Measurements from ENCODE around the gene C1orf159. TPM values are rescaled to one million over a fixed set of nuclear protein-coding genes. Genes with fewer than 3 reads are reported as not detected.

Gene C1orf159
- total and polyA plus RNA-seq, 10 of the 15 experiments (the other 5 are each of a cell fraction or from before 2014, with no cell fraction given), result 0.11 to 23.4 (median 8.0) TPM

- FAIRE-seq, result no peak
- H3K36me3 ChIP-seq (ENCODE audit: control insufficient read depth in 2 of 2, insufficient read depth in 2 of 2, low read length in 1 of 2), result peaks cover 0 to 23% of the 10 kb centered on the region in 2 experiments; a peak in 3 of 4 replicates
- ChIA-PET RAD21 (ENCODE audit: unreplicated experiment) (no interaction called here), CTCF (no interaction called here), POLR2A (no interaction called here), SMC1A (ENCODE audit: uncharacterized antibody, unreplicated experiment) (no interaction called here)
- DNase-seq (ENCODE audit: low read depth, low spot score), result no peak
- H3K27me3 ChIP-seq (replicated peaks in 1 of 2; ENCODE audit: control insufficient read depth in 2 of 2, insufficient read depth in 2 of 2, low read length in 1 of 2), result no peaks in the 10 kb centered on the region
- H3K27ac ChIP-seq (ENCODE audit: control insufficient read depth, insufficient read depth), result no peak overlapping the region
- BruUV-seq (replicated peaks), result no TSS peak
- no peak overlapping the region for H3K4me3 ChIP-seq
- no peak overlapping the region for H2AFZ ChIP-seq (ENCODE audit: control insufficient read depth, low read depth, low read length)
- intact Hi-C loops (cut with micrococcal nuclease; ENCODE audit: unreplicated experiment) (no loop called here), in situ Hi-C loops (cut with MboI) (no loop called here)
- no peak overlapping the region for H3K9ac ChIP-seq (ENCODE audit: control insufficient read depth, insufficient read depth, low read length)
- peaks cover 5% of the 10 kb centered on the region; the same call in 1 of the 2 replicates for H3K4me1 ChIP-seq (ENCODE audit: control insufficient read depth, insufficient read depth, low read length)
- H3K4me2 ChIP-seq (ENCODE audit: control insufficient read depth, insufficient read depth), result no peak overlapping the region
- no peaks in the 10 kb centered on the region for H4K20me1 ChIP-seq (ENCODE audit: control insufficient read depth, insufficient read depth)
- H3K79me2 ChIP-seq (ENCODE audit: control insufficient read depth, insufficient read depth, low read length), result no peaks in the 10 kb centered on the region
- no peak for TF ChIP-seq NR2C1 (IDR thresholded peaks at IDR 0.05)
- TF ChIP-seq IRF4 (IDR thresholded peaks at IDR 0.05; ENCODE audit: low read depth, low read length), result no peak
- no peak for TF ChIP-seq PAX8 (IDR thresholded peaks at IDR 0.05)
- TF ChIP-seq CHD2 (IDR thresholded peaks at IDR 0.05; ENCODE audit: borderline replicate concordance, low read depth, low read length), result no peak
- no peak for TF ChIP-seq ASH2L (IDR thresholded peaks at IDR 0.05; ENCODE audit: borderline replicate concordance, low read depth)
- no peak for TF ChIP-seq CBFB (IDR thresholded peaks at IDR 0.05; ENCODE audit: low read depth)
- no peak for TF ChIP-seq BCL11A (IDR thresholded peaks at IDR 0.05; ENCODE audit: low read depth, low read length)
- TF ChIP-seq ETV6 (conservative IDR thresholded peaks at IDR 0.05 in 1 of 2, IDR thresholded peaks at IDR 0.05 in 1 of 2; ENCODE audit: borderline replicate concordance in 1 of 2, low read depth in 1 of 2), result no peak
- TF ChIP-seq IKZF1 (conservative IDR thresholded peaks at IDR 0.05), result no peak
- no peak for TF ChIP-seq SREBF1 (IDR thresholded peaks at IDR 0.05; ENCODE audit: low read length)
- no peaks in the 10 kb centered on the region for H3K9me3 ChIP-seq (replicated peaks; ENCODE audit: control insufficient read depth, insufficient read depth, low read length)
- ATAC-seq, result no peak
- 94% methylated on average over 12 of the region's 20 CpGs for WGBS (ENCODE audit: insufficient coverage, insufficient replicate concordance, low lambda C conversion rate, missing lambda C conversion rate)
Measured at GRCh38 chr1:1046243-1046642, 69.6 kb downstream of the C1orf159 start.

- no peak for ATAC-seq
- CTCF ChIA-PET, result no interaction called here
- no peak for TF ChIP-seq MLLT1 (IDR thresholded peaks at IDR 0.05)
- TF ChIP-seq ZNF622 (IDR thresholded peaks at IDR 0.05), result no peak
- no peak for TF ChIP-seq BCL3 (IDR thresholded peaks at IDR 0.05; ENCODE audit: borderline replicate concordance, insufficient read depth, low read depth, low read length, poor library complexity, severe bottlenecking)
- TF ChIP-seq SKIL (IDR thresholded peaks at IDR 0.05; ENCODE audit: low read depth, poor library complexity, severe bottlenecking), result no peak
- no peak for TF ChIP-seq ETV6 (conservative IDR thresholded peaks at IDR 0.05 in 1 of 2, IDR thresholded peaks at IDR 0.05 in 1 of 2; ENCODE audit: borderline replicate concordance in 1 of 2, low read depth in 1 of 2)
- no peak for TF ChIP-seq CREB1 (IDR thresholded peaks at IDR 0.05; ENCODE audit: low read depth)
Measured at GRCh38 chr1:1045129-1045528, 70.8 kb downstream of the C1orf159 start.

More at GRCh38 chr1:1045129-1045528, 70.8 kb downstream of the C1orf159 start:
- POLR2A ChIA-PET, result no interaction called here
- RAD21 ChIA-PET (ENCODE audit: unreplicated experiment), result no interaction called here
- no peak overlapping the region for H2AFZ ChIP-seq (ENCODE audit: control insufficient read depth, low read depth, low read length)
- no TSS peak for BruUV-seq (replicated peaks)
- SMC1A ChIA-PET (ENCODE audit: uncharacterized antibody, unreplicated experiment), result no interaction called here
- H3K27ac ChIP-seq (ENCODE audit: control insufficient read depth, insufficient read depth), result no peak overlapping the region
- H3K4me1 ChIP-seq (ENCODE audit: control insufficient read depth, insufficient read depth, low read length), result peaks cover 4% of the 10 kb centered on the region
- H4K20me1 ChIP-seq (ENCODE audit: control insufficient read depth, insufficient read depth), result no peaks in the 10 kb centered on the region
- no peak for DNase-seq (ENCODE audit: low read depth, low spot score)
- intact Hi-C loops (cut with micrococcal nuclease; ENCODE audit: unreplicated experiment) (no loop called here), in situ Hi-C loops (cut with MboI) (no loop called here)
- no peaks in the 10 kb centered on the region for H3K79me2 ChIP-seq (ENCODE audit: control insufficient read depth, insufficient read depth, low read length)
- H3K36me3 ChIP-seq (ENCODE audit: control insufficient read depth in 2 of 2, insufficient read depth in 2 of 2, low read length in 1 of 2), result peaks cover 0 to 23% of the 10 kb centered on the region in 2 experiments; a peak in 3 of 4 replicates
- H3K4me3 ChIP-seq, result no peak overlapping the region
- H3K9me3 ChIP-seq (replicated peaks; ENCODE audit: control insufficient read depth, insufficient read depth, low read length), result no peaks in the 10 kb centered on the region
- H3K9ac ChIP-seq (ENCODE audit: control insufficient read depth, insufficient read depth, low read length), result no peak overlapping the region
- WGBS (ENCODE audit: insufficient coverage, insufficient replicate concordance, low lambda C conversion rate, missing lambda C conversion rate), result 89% methylated on average over 23 of the region's 23 CpGs
- no peak for FAIRE-seq
- no peaks in the 10 kb centered on the region for H3K27me3 ChIP-seq (replicated peaks in 1 of 2; ENCODE audit: control insufficient read depth in 2 of 2, insufficient read depth in 2 of 2, low read length in 1 of 2)
- no peak overlapping the region for H3K4me2 ChIP-seq (ENCODE audit: control insufficient read depth, insufficient read depth)

All from GM12878 (cell line).